Activated effector memory CD4-positive, alpha-beta T cell treated with Interleukin-2 at 50 U/mL for 16 hours (primary cell): ENCODE results near the gene RERE.

Source experiments
- DNase-seq: peaks from one replicate; pipeline ENCODE4 v3.0.0-alpha.2; 2020

RERE gene

GRCh38 chr1:8565802-8566201 is 251.6 kb downstream of the RERE start:
- no peak for DNase-seq

- DNase-seq = no peak
These were observed 253.4 kb downstream of the RERE start for GRCh38 chr1:8563944-8564537.

DNA sequence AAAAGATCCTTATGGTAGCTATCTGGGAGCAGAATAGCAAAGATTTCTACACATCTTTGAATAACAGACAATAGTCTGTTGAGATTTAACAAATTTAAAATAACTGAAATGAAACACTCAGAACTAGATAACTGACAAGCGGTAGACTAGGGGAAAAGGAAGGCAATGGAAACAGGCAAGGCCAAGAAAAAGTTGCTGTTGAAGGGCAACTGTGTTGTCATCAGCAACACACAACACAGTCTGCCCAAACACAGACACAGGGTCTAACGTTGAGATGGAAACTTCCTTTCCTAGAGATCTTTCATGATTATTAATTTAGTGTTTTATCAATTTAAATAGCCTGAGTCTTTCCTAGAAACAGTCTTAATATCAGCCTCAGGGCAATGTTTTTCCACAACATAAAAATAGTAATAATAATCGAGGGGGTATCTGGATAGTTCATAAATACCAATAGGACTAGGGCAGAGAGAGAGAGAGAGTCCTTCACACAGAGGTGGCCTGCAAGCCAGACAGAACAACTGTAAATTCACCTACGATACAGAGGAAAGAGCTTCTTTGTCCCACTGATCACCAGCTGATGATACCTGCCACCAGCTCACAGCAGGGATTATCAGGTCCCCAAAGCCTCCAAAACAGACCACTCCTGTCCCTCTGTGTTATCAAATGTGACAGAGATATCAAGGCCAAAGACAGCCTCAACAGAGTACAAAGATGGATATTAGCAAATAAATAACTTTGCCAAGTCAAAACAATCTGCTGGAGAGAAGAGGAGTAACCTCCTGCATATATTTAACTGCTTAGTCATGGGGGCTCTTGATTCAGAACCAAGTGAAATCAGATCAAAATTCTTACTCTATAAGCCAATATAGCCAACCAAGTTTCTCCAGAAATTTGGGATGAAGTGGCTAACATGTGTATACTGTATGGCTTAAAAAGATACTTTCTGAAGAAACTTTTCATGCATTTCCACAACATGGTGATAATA is 254.3 kb downstream of the RERE start:
- no peak for DNase-seq

DNA sequence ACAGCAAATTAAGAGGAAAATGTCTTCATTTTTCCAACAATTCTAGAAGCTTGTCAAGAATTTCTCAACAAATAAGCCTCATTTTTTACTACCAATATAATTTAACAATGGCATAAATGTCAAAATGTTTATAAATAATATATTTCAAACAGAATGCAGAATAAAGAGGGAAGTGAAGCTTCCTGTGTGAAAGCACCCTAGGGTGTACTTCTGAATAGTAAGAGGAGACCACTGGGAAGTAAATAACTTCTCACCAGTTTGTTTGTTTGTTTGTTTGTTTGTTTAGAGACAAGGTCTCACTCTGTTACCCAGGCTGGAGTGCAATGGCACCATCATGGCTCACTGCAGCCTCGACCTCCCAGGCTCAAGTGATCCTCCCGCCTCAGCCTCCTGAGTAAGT is 255.2 kb downstream of the RERE start:
- DNase-seq = no peak

GRCh38 chr1:8560611-8561544 is 256.6 kb downstream of the RERE start:
- DNase-seq = no peak

- no peak for DNase-seq
These were observed 257.4 kb downstream of the RERE start for GRCh38 chr1:8560035-8560434.

- no peak for DNase-seq
These were observed 261.9 kb downstream of the RERE start for GRCh38 chr1:8555582-8555981.

GRCh38 chr1:8554956-8555534 is 262.4 kb downstream of the RERE start:
- no peak for DNase-seq

GRCh38 chr1:8552820-8553397 is 264.5 kb downstream of the RERE start:
- no peak for DNase-seq

DNA sequence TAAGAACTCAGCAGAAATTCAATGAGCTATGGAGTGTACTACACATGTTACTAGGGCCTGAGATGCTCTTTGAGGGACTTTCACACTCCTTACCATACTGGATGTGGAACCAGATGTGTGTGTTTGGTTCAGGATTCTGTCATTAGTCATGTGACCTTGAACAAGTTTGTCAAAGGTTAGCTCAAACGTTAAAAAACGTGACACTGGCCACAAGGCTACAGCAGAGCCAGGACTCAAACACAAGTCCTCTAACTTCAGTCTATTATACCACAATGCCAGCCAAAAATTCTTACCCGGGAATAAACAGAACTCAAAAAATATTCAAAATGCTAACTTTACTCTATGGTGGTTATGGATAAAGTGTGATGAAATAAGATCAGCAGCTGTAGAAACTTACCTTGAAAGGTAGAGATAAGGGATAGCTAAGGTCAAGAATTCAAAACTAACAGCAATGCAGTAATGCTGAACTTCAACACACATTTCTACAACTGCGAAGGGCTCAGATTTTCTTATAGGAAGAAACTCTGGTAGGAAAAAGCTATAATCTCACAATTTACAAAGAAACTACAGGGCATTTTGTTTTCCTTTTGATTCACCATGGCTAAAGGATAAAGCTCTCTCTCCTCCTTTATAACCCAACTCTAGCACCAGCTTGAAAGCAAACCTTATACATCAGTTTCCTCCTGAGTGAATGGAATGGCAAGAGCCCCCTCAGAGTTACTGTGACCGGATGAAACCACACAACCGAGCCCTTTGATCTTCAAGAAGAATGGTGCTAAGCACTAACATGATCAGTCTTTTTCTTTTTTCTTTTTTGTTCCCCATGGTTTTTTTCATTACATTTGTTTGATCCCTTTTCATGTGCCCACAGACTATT is 265.6 kb downstream of the RERE start:
- DNase-seq = no peak

DNA sequence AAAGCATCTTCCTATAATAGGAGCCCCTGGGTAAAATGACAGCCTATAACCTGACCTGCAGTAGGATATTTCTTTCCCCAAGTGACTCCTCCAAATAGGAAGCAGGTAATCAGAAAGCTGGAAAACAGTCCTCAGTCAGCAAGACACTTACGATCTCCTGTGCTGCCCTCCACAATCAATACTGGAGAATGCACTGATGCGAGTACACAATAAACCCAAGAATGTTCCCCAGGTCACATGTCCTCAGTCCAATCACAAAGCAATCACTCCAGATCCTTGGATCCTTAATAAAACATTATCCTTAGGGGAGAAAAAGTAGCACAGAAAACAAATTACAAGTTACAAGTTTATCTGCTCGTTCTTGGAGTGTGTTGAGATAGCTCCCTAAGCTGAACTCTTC is 266.4 kb downstream of the RERE start:
- DNase-seq = no peak

DNA sequence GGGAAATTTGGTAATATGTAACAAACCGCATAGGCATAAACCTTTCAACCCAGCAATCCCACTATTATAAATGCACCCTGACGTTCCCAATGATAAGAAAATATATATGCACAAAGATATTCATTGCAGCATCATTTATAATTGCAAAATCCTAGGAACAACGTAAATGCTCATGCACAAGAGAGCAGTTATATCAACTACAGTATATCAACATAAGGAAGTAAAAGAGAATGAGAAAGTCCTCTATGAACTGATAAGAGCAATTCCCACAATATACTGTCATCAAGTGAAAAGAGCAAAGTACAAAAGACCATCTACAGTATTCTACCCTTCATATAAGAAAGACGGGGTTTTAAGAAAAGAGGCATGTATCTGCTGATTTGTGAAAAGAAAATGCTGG is 269.6 kb downstream of the RERE start:
- DNase-seq = no peak

GRCh38 chr1:8545078-8545477 is 272.4 kb downstream of the RERE start:
- no peak for DNase-seq

GRCh38 chr1:8544644-8545043 is 272.8 kb downstream of the RERE start:
- no peak for DNase-seq

DNA sequence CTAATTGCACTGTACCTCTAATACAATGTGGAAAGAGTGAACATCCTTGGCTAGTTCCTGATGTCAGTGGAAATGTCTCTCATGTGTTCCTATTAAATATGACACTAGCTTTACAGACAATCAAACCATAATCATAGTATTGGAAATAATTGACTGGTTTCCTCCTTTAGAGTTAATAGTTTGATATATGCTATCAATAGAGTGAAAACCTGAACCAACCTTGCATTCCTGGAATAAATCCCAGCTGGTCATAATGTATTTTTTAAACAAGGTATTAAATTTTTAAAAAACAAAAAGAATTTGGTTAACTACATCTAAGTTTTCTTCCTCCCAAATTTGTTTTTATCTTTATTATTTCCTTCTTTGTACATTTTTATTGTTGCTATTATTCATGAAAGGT is 273.5 kb downstream of the RERE start:
- no peak for DNase-seq

DNA sequence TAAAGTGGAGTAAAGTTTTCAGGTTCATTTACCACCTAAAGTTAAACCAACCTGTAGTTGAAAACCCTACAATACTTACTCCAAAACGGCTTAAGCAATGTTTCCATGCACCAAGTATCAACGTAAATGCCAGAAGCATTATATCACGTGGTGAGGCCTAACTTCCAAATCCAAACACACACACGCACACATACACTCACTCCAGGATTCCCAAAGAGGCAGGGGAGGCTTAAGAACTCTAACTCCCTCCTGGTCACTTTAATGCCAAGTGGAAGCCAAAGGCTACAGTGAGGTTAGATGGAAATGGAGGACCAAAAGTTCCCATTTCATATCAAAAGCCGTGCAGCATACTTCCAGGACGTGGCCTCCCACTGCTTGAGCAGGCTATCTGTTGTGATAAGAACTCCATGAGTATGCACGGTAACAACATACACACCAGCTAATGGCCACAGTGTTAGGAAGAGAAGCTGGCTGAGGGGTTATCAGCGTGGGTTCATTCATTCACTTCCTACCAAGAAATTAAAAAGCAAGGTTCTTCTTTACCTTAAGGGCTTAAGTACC is 275.4 kb downstream of the RERE start:
- no peak for DNase-seq

GRCh38 chr1:8540971-8541370 is 276.5 kb downstream of the RERE start:
- no peak for DNase-seq

DNA sequence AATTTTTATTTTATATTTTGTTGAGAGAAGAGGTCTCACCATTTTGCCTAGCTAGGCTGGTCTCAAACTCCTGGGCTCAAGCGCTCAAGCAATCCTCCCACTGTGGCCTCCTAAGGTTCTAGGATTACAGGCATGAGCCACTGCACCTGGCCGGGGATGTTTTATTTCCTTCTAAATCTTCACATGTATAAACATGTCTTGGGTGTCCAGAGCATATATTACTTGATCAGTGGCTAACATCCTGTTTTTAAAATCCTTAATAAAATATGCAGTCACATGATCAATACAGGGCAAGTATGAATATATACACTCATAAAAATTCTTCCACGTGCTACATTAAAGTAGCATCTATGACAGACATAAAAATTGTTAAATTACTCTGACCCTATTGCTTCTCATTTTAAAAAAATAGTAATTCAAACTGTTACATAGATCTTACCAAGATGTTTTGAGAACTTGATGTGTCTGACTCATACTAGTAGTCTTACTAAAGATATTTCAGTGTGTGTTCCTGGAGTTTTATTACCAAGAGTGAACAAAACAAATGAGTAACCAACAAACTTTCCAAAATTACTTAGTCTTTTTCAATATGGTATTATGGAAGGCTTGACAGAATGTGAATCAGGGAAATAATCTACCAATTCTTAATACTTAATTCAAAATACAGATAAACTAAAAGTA is 277.0 kb downstream of the RERE start:
- no peak for DNase-seq

- no peak for DNase-seq
These were observed 277.8 kb downstream of the RERE start for GRCh38 chr1:8539683-8540082.

DNA sequence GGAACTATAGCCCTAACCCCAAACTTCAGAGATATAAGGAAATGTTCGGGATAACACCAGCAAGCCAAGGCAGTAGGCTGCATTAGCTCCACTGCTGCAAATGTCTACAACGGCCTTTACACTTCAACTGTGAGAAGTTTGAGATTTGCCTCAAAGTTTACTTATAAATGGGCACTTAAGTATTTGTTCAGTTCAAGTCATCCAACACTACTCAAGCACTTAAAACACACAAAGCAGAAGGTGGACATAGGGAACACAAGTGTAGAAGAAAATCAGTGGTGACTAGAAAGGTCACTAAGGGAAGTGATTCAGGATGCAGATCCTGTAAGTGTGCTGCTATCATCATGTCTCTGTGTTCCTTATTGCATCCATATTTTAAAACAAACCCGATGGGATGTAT is 278.9 kb downstream of the RERE start:
- no peak for DNase-seq

- no peak for DNase-seq
These were observed 279.4 kb downstream of the RERE start for GRCh38 chr1:8537991-8538390.
